GM21737 (cell line): ENCODE data around the gene RSAD2.
A peak's percentile ranks its signal among the peaks of the same experiment; 100 is the strongest.

ENCODE experiments used
- ATAC-seq: cut with Tn5 transposase; IDR thresholded peaks from one replicate; pipeline ENCODE4 v1.9.1; 2021; ENCODE audit warnings: mild to moderate bottlenecking, moderate library complexity; ENCODE audit not compliant: unreplicated experiment

RSAD2 gene

GRCh38 chr2:6941299-6942046 lies 63.9 kb downstream of the RSAD2 start:
- ATAC-seq = no peak

GRCh38 chr2:6942848-6943247 lies 65.3 kb downstream of the RSAD2 start:
- no peak for ATAC-seq

- no peak for ATAC-seq
Observed at GRCh38 chr2:6943523-6943922, 65.9 kb downstream of the RSAD2 start.

- ATAC-seq = no peak
Observed at GRCh38 chr2:6943971-6944370, 66.4 kb downstream of the RSAD2 start.

GRCh38 chr2:6944555-6944954 lies 67.0 kb downstream of the RSAD2 start:
- ATAC-seq = no peak

- ATAC-seq = peak; percentile 91
Observed at GRCh38 chr2:6945087-6945813, 67.7 kb downstream of the RSAD2 start.

- ATAC-seq = no peak
Observed at GRCh38 chr2:6945821-6946220, 68.2 kb downstream of the RSAD2 start.

GRCh38 chr2:6946722-6947121 lies 69.1 kb downstream of the RSAD2 start:
- no peak for ATAC-seq
